Measurements from ENCODE around the gene CUL2. TPM values are rescaled to one million over a fixed set of nuclear protein-coding genes. Genes with fewer than 3 reads are reported as not detected.
A peak's percentile ranks its signal among the peaks of the same experiment; 100 is the strongest.

The CUL2 gene
- total and polyA plus RNA-seq, 10 donors, result 7.8 to 37.5 (median 20.5) TPM

DNA sequence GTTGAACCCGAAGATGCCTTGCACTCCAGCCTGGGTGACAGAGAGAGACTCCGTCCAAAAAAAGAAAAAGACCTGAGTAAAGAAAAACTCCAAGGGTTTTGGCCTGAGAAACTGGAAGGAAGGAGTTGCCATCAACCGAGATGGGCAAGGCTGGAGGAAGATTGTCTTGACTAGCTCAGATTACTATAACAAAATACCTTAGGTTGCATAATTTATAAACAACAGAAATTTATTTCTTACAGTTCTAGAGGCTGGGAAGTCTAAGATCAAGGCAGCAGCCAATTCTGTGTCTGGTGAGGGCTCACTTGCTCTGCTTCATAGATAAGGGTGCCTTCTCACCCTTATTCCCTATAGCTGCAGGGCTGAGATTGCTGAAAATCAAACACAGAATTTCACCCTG, 91.2 kb downstream of the CUL2 start:
- Histone ChIP-seq H3K4me3 (no peak overlapping the region), H3K9me3 (no peaks in the 10 kb centered on the region), H3K4me1 (peaks cover 0 to 27% (median 3%) of the 10 kb centered on the region in 6 donors), H3K27ac (no peak overlapping the region), H3K36me3 (peaks cover 0 to 4% (median 0%) of the 10 kb centered on the region in 6 donors), H3K27me3 (replicated peaks in 1 of 7) (no peaks in the 10 kb centered on the region)
- 91 to 98% (median 96%) methylated on average over 3 of the region's 3 CpGs for WGBS, 5 donors
- no peak for DNase-seq
- intact Hi-C loops (cut with DNase I; ENCODE audit: low total_unique reads), result no loop called here
- TF ChIP-seq POLR2AphosphoS5 (IDR thresholded peaks at IDR 0.05) (no peak), POLR2A (IDR thresholded peaks at IDR 0.05) (no peak)
- TF ChIP-seq, protein P1, sequence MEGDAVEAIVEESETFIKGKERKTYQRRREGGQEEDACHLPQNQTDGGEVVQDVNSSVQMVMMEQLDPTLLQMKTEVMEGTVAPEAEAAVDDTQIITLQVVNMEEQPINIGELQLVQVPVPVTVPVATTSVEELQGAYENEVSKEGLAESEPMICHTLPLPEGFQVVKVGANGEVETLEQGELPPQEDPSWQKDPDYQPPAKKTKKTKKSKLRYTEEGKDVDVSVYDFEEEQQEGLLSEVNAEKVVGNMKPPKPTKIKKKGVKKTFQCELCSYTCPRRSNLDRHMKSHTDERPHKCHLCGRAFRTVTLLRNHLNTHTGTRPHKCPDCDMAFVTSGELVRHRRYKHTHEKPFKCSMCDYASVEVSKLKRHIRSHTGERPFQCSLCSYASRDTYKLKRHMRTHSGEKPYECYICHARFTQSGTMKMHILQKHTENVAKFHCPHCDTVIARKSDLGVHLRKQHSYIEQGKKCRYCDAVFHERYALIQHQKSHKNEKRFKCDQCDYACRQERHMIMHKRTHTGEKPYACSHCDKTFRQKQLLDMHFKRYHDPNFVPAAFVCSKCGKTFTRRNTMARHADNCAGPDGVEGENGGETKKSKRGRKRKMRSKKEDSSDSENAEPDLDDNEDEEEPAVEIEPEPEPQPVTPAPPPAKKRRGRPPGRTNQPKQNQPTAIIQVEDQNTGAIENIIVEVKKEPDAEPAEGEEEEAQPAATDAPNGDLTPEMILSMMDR (IDR thresholded peaks at IDR 0.05 in 8 of 11, conservative IDR thresholded peaks at IDR 0.05 in 3 of 11), result no peak

- Histone ChIP-seq H3K36me3 (no peaks in the 10 kb centered on the region), H3K4me3 (no peak overlapping the region), H3K4me1 (peaks cover 0 to 27% (median 3%) of the 10 kb centered on the region in 6 donors), H3K9me3 (no peaks in the 10 kb centered on the region), H3K27me3 (replicated peaks in 1 of 7) (no peaks in the 10 kb centered on the region), H3K27ac (no peak overlapping the region)
- intact Hi-C loops (cut with DNase I; ENCODE audit: low total_unique reads), result no loop called here
- TF ChIP-seq POLR2AphosphoS5 (IDR thresholded peaks at IDR 0.05), result peak in 1 of 3 donors; percentile 40
- TF ChIP-seq, protein P1 (IDR thresholded peaks at IDR 0.05 in 8 of 11, conservative IDR thresholded peaks at IDR 0.05 in 3 of 11), result no peak
- 41 to 65% (median 53%) methylated on average over 6 of the region's 6 CpGs for WGBS, 5 donors
- no peak for DNase-seq
Measured at GRCh38 chr10:34996843-34997242, 93.3 kb downstream of the CUL2 start.

DNA sequence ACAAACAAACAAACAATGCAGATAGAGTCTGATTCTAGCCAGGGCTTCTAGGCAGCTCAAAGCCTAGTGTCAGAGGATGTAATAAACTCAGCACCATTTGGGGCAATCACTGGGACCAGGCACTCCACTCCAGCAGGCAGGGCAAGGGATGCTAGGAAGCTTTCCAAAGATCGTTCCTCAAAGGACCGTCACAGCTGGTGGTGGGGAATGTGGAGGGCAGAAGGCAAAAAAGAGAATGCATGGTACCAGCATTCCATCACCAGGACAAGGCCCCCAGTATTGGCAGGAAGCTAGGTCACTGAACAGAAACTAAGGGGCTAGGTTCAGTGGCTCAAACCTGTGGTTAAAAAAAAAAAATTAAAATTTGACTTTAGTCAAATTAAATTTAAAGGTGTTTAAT, 94.2 kb downstream of the CUL2 start:
- intact Hi-C loops (cut with DNase I; ENCODE audit: low total_unique reads), result no loop called here
- no peaks in the 10 kb centered on the region for H3K9me3 ChIP-seq
- H3K27me3 ChIP-seq (replicated peaks in 1 of 7), result no peaks in the 10 kb centered on the region
- 61 to 79% (median 67%) methylated on average over 2 of the region's 2 CpGs for WGBS, 5 donors
- H3K4me1 ChIP-seq, result peaks cover 0 to 27% (median 3%) of the 10 kb centered on the region in 6 donors
- TF ChIP-seq, protein P1 (IDR thresholded peaks at IDR 0.05 in 8 of 11, conservative IDR thresholded peaks at IDR 0.05 in 3 of 11), result no peak
- no peak for TF ChIP-seq POLR2A (IDR thresholded peaks at IDR 0.05)
- no peak for DNase-seq
- no peaks in the 10 kb centered on the region for H3K36me3 ChIP-seq
- H3K27ac ChIP-seq, result no peak overlapping the region
- no peak overlapping the region for H3K4me3 ChIP-seq

DNA sequence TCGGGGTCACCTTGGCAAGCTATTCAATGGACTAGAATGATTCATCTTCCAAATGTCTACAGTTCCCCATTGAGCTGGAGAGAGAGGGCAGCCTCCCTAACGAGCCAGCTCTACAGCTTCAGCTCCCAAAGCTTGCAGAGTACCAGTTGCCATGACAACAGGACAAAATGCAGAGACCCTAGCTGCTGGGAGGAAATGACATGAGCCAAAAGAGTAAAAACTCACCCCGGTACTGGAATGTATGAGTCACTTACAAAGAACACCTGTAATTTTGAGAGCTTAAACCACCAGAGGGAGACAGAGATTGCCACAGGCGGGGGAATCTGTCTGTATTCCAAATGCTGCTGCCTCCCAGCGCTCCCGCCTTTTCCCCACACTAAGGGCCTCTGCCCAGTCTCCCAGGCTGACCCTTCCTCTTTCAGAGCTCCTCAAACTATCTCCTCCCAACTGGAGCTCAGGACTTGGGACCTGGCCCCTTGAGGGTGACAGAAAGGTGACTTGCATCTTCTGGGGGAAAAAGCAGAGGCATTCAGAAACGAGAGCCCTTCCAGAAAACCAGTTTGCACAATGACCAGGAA, 95.5 kb downstream of the CUL2 start:
- Histone ChIP-seq H3K27me3 (replicated peaks in 1 of 7) (no peaks in the 10 kb centered on the region), H3K36me3 (no peaks in the 10 kb centered on the region), H3K27ac (no peak overlapping the region), H3K9me3 (no peaks in the 10 kb centered on the region), H3K4me1 (peaks cover 0 to 27% (median 3%) of the 10 kb centered on the region in 6 donors), H3K4me3 (no peak overlapping the region)
- intact Hi-C loops (cut with DNase I; ENCODE audit: low total_unique reads), result no loop called here
- TF ChIP-seq, protein P1 (IDR thresholded peaks at IDR 0.05 in 8 of 11, conservative IDR thresholded peaks at IDR 0.05 in 3 of 11), result peak in 7 of 11 experiments; percentile 26 to 49 (median 41)
- no peak for TF ChIP-seq POLR2AphosphoS5 (IDR thresholded peaks at IDR 0.05)
- 16 to 27% (median 22%) methylated on average over 7 of the region's 7 CpGs for WGBS, 5 donors
- no peak for DNase-seq

All from spleen (tissue), 11 donors.